Upper lobe of left lung (tissue), 4 donors: ENCODE measurements around the gene CHRNA9.

Experiments used
- EP300 ChIP-seq, 4 donors: sonication (generic); formaldehyde crosslinking; IDR thresholded peaks; one replicate each; pipeline ENCODE4 v1.5.1; 2017; ENCODE audit warnings: antibody characterized with exemption in 4 of 4, control low read depth in 2 of 4
- POLR2A ChIP-seq, 4 donors: fragments of 450-650 bp; IDR thresholded peaks; one replicate each; pipeline ENCODE4 v1.5.1; 2016 to 2017; ENCODE audit warnings: antibody characterized with exemption in 4 of 4, mild to moderate bottlenecking in 2 of 4
- POLR2AphosphoS5 ChIP-seq, 2 donors: sonication (generic); formaldehyde crosslinking; IDR thresholded peaks; one replicate each; pipeline ENCODE4 v1.5.1; 2017; ENCODE audit warnings: antibody characterized with exemption in 2 of 2
- TF ChIP-seq, protein P1 (sequence below), 6 experiments: fragments of 450-650 bp in 4 of 6; fragments of 200-600 bp in 2 of 6; sonication (generic) in 2 of 6; IDR thresholded peaks; one replicate each; pipeline ENCODE4 v1.5.1; 2016 to 2019; ENCODE audit warnings: antibody characterized with exemption in 6 of 6

DNA sequence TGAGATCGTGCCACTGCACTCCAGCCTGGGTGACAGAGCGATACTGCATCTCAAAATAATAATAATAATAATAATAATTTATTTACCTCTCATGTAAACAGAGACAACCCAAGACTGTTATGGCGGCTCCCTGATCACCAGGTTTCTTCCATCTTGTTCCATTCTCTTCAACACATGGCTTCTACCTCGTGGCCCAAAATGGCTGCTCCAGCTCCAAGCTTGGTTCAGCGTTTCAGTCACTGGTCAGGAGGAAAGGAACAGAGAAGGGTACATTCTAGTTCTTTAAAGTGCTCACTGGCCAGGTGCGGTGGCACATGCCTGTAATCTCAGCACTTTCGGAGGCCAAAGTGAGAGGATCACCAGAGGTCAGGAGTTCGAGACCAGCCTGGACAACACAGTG, 24.9 kb upstream of the CHRNA9 start:
- TF ChIP-seq POLR2A (IDR thresholded peaks at IDR 0.05) (no peak), POLR2AphosphoS5 (IDR thresholded peaks at IDR 0.05) (no peak), EP300 (IDR thresholded peaks at IDR 0.05) (no peak)
- TF ChIP-seq, protein P1, sequence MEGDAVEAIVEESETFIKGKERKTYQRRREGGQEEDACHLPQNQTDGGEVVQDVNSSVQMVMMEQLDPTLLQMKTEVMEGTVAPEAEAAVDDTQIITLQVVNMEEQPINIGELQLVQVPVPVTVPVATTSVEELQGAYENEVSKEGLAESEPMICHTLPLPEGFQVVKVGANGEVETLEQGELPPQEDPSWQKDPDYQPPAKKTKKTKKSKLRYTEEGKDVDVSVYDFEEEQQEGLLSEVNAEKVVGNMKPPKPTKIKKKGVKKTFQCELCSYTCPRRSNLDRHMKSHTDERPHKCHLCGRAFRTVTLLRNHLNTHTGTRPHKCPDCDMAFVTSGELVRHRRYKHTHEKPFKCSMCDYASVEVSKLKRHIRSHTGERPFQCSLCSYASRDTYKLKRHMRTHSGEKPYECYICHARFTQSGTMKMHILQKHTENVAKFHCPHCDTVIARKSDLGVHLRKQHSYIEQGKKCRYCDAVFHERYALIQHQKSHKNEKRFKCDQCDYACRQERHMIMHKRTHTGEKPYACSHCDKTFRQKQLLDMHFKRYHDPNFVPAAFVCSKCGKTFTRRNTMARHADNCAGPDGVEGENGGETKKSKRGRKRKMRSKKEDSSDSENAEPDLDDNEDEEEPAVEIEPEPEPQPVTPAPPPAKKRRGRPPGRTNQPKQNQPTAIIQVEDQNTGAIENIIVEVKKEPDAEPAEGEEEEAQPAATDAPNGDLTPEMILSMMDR (IDR thresholded peaks at IDR 0.05), result no peak
